Cardiac muscle cell (in vitro differentiated cells and primary cell): ENCODE data around the gene LPP. TPM values are rescaled to one million over a fixed set of nuclear protein-coding genes. Genes with fewer than 3 reads are reported as not detected.

Experiments used
- DNase-seq, 2 donors: peaks; one replicate each; pipeline versions ENCODE4 v3.0.0 to v3.0.0-alpha.2; 2010 to 2017; ENCODE audit warnings: low read depth in 1 of 2, low spot score in 1 of 2
- H3K27ac ChIP-seq: fragments of 200-600 bp; sonication (generic); 2 replicates; pipeline ENCODE4 v1.5.1; 2016
- H3K27me3 ChIP-seq: fragments of 200-600 bp; sonication (generic); 2 replicates; pipeline ENCODE4 v1.6.0; 2016; ENCODE audit warnings: control low read depth
- H3K36me3 ChIP-seq: fragments of 200-600 bp; sonication (generic); 2 replicates; pipeline ENCODE4 v1.5.1; 2016; ENCODE audit warnings: control low read depth
- H3K4me1 ChIP-seq: fragments of 200-600 bp; sonication (generic); 2 replicates; pipeline ENCODE4 v1.8.1; 2017; ENCODE audit warnings: low read depth, mild to moderate bottlenecking, mixed run types
- H3K4me3 ChIP-seq: fragments of 200-600 bp; sonication (generic); 2 replicates; pipeline ENCODE4 v1.5.1; 2016; ENCODE audit warnings: mild to moderate bottlenecking
- H3K9me3 ChIP-seq: fragments of 200-600 bp; sonication (generic); 2 replicates; pipeline ENCODE4 v1.5.1; 2017; ENCODE audit warnings: low read depth, mild to moderate bottlenecking, control low read depth
- CTCF ChIP-seq: IDR thresholded peaks from 2 replicates; pipeline ENCODE4 v1.5.1; 2012; ENCODE audit warnings: low read depth, mild to moderate bottlenecking, low read length
- polyA plus RNA-seq: library from polyadenylated mRNA; unstranded; fragments of >200 nt; fragmentation: Nextera tagmentation; extraction: Ambion mirVana; gene quantifications from 2 replicates; pipeline ENCODE4 v1.2.1, GENCODE V29; 2016
- total RNA-seq: library from RNA; depleted of rRNA; stranded (reverse); fragments of >200 nt; gene quantifications from 2 replicates; pipeline ENCODE4 v1.2.3, GENCODE V29; 2016

The LPP gene
- total and polyA plus RNA-seq, 2 experiments from 2014 or later, result 21.4 to 45.2 TPM

DNA sequence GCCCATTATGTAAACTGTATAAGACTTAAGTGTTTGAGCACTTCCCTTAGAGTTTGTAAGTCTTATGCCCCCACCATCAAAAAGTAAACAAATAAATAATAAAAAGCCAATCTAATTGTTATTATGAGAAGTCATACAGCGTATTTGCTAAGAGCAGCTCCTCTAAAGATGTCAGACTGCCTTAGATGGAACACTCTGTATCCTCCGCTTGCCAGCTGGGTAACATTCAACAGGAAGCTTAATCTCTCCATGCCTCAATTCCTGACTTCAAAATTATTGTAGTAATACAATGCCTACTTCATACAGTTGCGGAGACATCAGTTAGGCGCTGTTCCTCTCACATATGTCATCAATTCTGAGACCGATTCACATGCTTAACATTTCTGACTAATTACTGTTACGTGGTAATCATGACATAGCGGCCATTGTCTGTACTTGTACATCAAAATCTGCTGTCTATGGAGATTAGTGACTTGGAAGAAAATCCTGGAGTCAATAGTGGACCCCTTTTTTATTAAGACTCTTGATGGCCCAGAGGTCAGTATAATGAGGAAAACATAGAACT is 417.7 kb downstream of the LPP start:
- Histone ChIP-seq H3K9me3 (no peaks in the 10 kb centered on the region), H3K27ac (no peak overlapping the region), H3K36me3 (no peaks in the 10 kb centered on the region), H3K27me3 (no peaks in the 10 kb centered on the region), H3K4me1 (no peaks in the 10 kb centered on the region), H3K4me3 (no peak overlapping the region)
- DNase-seq, result no peak
- TF ChIP-seq CTCF, result no peak

DNA sequence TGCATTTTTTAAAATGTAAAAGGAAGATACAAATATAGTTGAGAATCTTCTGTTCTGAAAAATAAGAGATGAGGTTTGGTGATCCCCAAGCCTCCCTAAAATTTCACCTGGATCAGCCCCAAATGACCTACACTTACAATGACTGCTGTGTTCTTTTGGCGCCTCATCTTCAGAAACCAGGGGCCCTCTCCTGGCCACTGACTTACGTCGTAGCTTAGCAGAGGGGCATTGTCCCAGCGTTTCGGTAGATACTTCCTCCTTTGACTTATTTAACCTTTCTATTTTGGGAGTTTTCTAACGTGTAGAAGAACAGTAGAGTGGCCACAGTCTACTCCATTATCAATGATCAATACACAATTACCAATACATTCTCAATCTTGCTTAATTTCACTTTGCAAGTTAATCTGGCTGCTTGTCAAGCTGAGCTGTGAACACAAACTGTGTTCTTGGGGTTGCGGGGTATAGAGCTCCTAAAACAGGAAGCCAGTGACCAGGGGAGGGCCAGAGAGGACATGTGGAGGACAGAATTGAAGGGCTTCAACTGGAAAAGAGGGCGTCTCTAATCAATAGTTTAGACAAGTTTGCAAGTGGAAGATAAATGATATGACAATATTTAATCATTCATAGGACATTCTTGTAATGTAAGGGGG is 419.5 kb downstream of the LPP start:
- no peak for DNase-seq
- H3K4me3 ChIP-seq, result no peak overlapping the region

GRCh38 chr3:188573956-188574355 is 420.0 kb downstream of the LPP start:
- Histone ChIP-seq H3K9me3 (no peaks in the 10 kb centered on the region), H3K27ac (no peak overlapping the region), H3K27me3 (no peaks in the 10 kb centered on the region), H3K4me1 (peaks cover 3% of the 10 kb centered on the region), H3K4me3 (no peak overlapping the region), H3K36me3 (no peaks in the 10 kb centered on the region)
- TF ChIP-seq CTCF, result no peak
- DNase-seq, result no peak

More for the DNA sequence above, 419.5 kb downstream of the LPP start:
- H3K36me3 ChIP-seq, result no peaks in the 10 kb centered on the region
- H3K4me1 ChIP-seq, result no peaks in the 10 kb centered on the region
- H3K27me3 ChIP-seq, result no peaks in the 10 kb centered on the region
- TF ChIP-seq CTCF, result no peak
- no peaks in the 10 kb centered on the region for H3K9me3 ChIP-seq
- H3K27ac ChIP-seq, result no peak overlapping the region

DNA sequence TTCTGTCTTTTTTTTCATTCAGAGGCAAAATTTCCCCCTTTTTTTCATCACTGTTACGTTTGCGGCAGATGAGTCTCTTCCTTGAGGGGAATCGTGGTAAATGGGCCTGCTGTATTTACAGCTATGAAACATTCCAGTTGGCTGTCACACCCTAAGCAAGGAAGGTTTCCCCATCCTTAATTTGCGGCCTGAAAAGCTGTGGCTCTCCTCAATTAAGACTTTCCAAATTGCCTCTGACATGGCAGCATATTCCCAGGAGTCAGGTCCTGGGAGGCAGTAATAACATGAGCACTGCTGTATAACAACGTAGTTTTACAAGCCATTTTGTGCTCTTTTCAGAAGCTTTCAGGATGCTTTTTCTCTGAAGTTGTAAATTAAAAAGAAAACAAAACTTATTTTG is 420.9 kb downstream of the LPP start:
- no peak for DNase-seq
- no peak for TF ChIP-seq CTCF
- no peaks in the 10 kb centered on the region for H3K9me3 ChIP-seq
- H3K27ac ChIP-seq, result no peak overlapping the region
- H3K4me3 ChIP-seq, result no peak overlapping the region
- no peaks in the 10 kb centered on the region for H3K36me3 ChIP-seq
- peaks cover 7% of the 10 kb centered on the region for H3K4me1 ChIP-seq
- H3K27me3 ChIP-seq, result no peaks in the 10 kb centered on the region

GRCh38 chr3:188575501-188575900 is 421.5 kb downstream of the LPP start:
- TF ChIP-seq CTCF, result no peak
- no peaks in the 10 kb centered on the region for H3K36me3 ChIP-seq
- H3K4me3 ChIP-seq, result no peak overlapping the region
- DNase-seq, result no peak
- H3K27ac ChIP-seq, result no peak overlapping the region
- no peaks in the 10 kb centered on the region for H3K9me3 ChIP-seq
- H3K27me3 ChIP-seq, result no peaks in the 10 kb centered on the region
- H3K4me1 ChIP-seq, result peaks cover 7% of the 10 kb centered on the region
